GM19099 (cell line): ENCODE data around the gene DNM3.

Source experiments
- POLR2A ChIP-seq: IDR thresholded peaks from 3 replicates; pipeline ENCODE4 v1.6.1; 2011; ENCODE audit warnings: low read depth; ENCODE audit not compliant: insufficient read length; ENCODE audit errors: extremely low read depth

DNM3 gene

GRCh38 chr1:172342584-172343239, 501.4 kb downstream of the DNM3 start:
- TF ChIP-seq POLR2A: no peak

- no peak for TF ChIP-seq POLR2A
Measured at GRCh38 chr1:172343240-172344160, 502.2 kb downstream of the DNM3 start.

- no peak for TF ChIP-seq POLR2A
Measured at GRCh38 chr1:172344444-172344843, 503.1 kb downstream of the DNM3 start.

- no peak for TF ChIP-seq POLR2A
Measured at GRCh38 chr1:172345077-172345476, 503.8 kb downstream of the DNM3 start.

GRCh38 chr1:172347416-172347815, 506.1 kb downstream of the DNM3 start:
- no peak for TF ChIP-seq POLR2A

GRCh38 chr1:172350856-172351255, 509.6 kb downstream of the DNM3 start:
- no peak for TF ChIP-seq POLR2A

GRCh38 chr1:172351346-172351745, 510.0 kb downstream of the DNM3 start:
- no peak for TF ChIP-seq POLR2A

GRCh38 chr1:172351754-172352161, 510.5 kb downstream of the DNM3 start:
- TF ChIP-seq POLR2A: no peak

- no peak for TF ChIP-seq POLR2A
Measured at GRCh38 chr1:172352435-172352834, 511.1 kb downstream of the DNM3 start.

GRCh38 chr1:172354291-172355274, 513.3 kb downstream of the DNM3 start:
- no peak for TF ChIP-seq POLR2A

- no peak for TF ChIP-seq POLR2A
Measured at GRCh38 chr1:172356620-172357019, 515.3 kb downstream of the DNM3 start.

- TF ChIP-seq POLR2A: no peak
Measured at GRCh38 chr1:172357753-172358385, 516.6 kb downstream of the DNM3 start.

GRCh38 chr1:172359491-172359999, 518.2 kb downstream of the DNM3 start:
- no peak for TF ChIP-seq POLR2A

GRCh38 chr1:172360511-172360910, 519.2 kb downstream of the DNM3 start:
- TF ChIP-seq POLR2A: no peak
